Measurements from ENCODE around the gene EIF3I.
A peak's percentile ranks its signal among the peaks of the same experiment; 100 is the strongest.

The EIF3I gene

DNA sequence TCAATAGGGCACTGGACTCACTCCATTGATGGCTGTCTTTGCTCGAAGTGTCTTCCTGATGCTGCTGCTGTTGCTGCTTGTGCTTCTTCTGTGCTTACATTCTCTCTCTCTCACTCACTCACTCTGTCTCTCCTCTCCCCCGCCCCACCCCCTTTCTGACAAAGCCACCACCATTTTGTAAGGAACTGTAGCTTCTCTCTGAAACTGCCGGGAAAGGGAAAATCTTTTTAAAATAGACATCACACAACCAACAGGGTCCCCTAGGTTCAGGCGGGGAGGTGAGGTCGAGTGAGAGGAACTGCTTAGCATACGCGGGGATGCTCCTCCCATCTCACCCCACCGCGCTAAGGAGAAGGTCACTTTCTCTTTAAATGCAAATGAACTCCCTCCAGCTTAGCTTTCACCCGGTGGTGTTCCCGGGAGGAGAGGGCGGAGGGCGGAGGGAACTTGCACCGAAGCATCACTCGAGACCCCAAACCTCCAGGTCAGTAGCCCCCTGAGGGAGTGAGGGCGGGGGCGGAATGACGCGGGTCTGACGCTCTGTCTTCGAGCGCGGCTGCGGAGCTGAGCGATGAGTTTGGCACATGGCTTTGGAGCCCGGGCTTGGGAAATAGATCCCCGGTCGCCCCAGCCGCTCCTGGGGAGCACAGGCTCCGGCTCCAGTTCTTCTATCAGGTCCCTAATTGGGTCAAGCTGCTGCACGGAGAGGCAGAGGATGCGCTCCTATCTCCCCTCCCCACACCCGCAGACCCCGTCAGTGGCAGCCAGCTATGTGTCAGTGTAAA is 21.8 kb upstream of the EIF3I start, which contains the start of gene CCDC28B:
CCDC28B (plus strand) TSS at position 370 of the 785 bp plus-strand sequence. CDS start 1,341 bp downstream, outside the sequence.
- H3K27me3 ChIP-seq (ENCODE audit: control insufficient read depth, insufficient read depth, low read length): no peaks in the 10 kb centered on the region
- H3K27ac ChIP-seq (ENCODE audit: low read depth, low read length): peak within 1 kb of the TSS; percentile 91
- peak within 1 kb of the TSS; percentile 74 for H3K4me3 ChIP-seq (ENCODE audit: low read length)
- peaks cover 21% of the 10 kb centered on the region for H3K4me1 ChIP-seq (ENCODE audit: control insufficient read depth, insufficient read depth, low read length)
- H3K36me3 ChIP-seq (ENCODE audit: control insufficient read depth, insufficient read depth, low read length): peaks cover 9% of the 10 kb centered on the region
- peak within 1 kb of the TSS; percentile 53 for H3K9ac ChIP-seq (ENCODE audit: low read length)

DNA sequence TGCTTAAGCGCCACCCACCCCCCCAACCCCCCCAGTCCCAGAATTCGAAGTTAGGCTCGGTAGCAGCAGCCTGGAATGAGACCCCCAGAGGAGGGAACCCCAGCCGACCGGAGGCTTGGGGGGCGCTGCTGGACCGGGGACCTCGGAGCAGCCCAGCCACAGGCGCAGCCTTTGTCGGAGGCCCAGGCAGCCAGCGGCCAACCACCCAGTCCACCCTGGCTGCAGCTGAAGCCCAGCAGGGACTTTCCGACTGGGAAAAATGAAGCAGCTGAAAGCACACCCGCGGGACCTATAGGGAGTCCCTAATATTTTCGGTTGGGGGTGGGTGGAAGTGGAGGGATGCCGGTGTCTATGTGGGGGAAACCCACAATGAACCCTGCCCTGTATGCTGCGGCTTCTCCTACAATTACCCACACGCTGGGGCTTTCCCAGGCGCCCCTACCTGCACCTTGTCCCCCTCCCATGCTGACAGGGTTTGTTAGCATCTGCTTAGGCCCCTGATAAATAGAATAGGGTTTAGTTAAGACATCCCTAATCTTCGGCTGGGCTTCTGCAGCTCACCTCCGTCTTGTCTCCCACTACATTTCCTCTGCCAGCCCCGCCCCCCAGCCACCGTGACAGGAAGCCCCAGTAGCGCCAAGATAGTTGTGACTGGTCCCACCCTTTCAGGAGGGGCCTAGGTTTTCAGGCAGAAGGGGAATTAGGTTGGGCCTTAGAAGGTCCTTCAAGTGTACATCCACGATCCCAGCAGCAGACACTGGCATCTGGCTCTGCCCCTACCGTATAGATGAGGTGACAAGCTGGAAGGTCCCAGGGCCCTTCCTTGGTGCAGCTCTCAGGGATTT is 21.0 kb upstream of the EIF3I start:
- Histone ChIP-seq H3K36me3 (ENCODE audit: control insufficient read depth, insufficient read depth, low read length) (peaks cover 6% of the 10 kb centered on the region), H3K27ac (ENCODE audit: low read depth, low read length) (peak overlapping the region; percentile 91), H3K27me3 (ENCODE audit: control insufficient read depth, insufficient read depth, low read length) (no peaks in the 10 kb centered on the region), H3K9ac (ENCODE audit: low read length) (peak overlapping the region; percentile 10), H3K4me1 (ENCODE audit: control insufficient read depth, insufficient read depth, low read length) (peaks cover 26% of the 10 kb centered on the region), H3K4me3 (ENCODE audit: low read length) (peak overlapping the region; percentile 74)

DNA sequence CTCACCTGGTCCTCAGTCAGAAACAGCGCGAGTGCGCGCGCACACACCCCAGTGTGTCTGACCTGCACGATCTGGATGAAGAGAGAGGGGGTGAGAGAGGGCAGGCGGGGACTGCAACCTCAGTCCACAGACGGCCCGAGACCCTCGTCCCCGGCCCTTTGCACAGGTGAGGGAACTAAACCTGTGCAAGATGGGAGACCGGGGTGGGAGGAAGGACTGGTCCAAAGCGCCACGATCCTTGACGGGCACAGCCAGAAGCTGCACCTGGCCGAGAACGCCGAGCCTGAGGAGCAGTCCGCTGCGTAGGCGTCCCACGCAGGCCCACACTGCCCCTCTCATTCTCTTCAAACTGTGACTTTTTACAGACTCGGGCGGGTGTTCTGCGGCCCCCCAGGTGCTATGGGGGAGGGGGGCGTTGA is 17.3 kb upstream of the EIF3I start:
- Histone ChIP-seq H3K9ac (ENCODE audit: low read length) (peak overlapping the region; percentile 94), H3K4me3 (ENCODE audit: low read length) (peak overlapping the region; percentile 88), H3K36me3 (ENCODE audit: control insufficient read depth, insufficient read depth, low read length) (no peaks in the 10 kb centered on the region), H3K27me3 (ENCODE audit: control insufficient read depth, insufficient read depth, low read length) (no peaks in the 10 kb centered on the region), H3K27ac (ENCODE audit: low read depth, low read length) (no peak overlapping the region), H3K4me1 (ENCODE audit: control insufficient read depth, insufficient read depth, low read length) (peaks cover 21% of the 10 kb centered on the region)

DNA sequence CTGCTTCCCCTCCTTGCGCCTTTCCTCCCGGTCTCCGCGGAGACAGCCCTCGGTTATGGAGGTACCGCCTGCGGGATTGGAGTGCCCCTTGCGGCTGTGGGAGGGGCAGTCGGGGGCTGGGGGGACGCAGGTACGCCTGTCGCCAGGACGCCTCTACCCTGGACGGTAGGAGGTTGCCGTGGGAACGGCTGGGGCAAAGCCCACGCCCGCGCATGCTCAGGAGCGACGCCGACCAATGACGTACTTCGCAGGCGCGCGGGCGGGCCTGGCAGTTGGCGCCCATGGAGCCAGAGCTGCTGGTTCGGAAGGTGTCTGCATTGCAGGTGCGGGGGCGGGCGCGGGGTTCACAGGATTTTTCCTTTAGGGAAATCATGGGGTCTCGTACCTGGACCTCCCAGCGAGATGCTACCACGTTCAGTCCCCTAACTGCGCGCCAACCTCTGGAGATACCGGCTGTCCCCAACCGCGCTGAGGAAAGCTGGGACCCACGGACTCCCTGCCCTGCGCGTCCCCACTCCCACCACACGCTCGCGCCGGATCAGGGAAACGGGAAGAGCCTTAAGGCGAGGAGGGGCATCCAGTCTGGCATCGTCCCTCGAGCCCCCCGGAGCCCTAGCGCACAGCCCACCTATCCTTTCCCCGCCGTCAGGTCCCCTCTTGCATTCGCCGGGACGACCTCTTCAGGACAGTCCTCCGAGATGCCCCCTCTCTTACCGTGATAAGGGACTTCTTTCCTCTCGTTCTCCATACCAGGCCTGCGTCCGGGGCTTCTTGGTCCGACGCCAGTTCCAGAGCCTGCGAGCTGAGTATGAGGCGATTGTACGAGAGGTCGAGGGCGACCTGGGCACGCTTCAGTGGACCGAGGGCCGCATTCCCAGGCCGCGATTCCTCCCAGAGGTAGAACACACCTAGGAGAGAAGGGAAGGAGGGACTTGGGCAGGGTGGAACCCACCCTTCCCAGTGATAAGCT is 16.5 kb upstream of the EIF3I start, which contains the start of gene IQCC:
IQCC (plus strand) TSS at position 271 of the 970 bp plus-strand sequence; CDS start at position 282, 11 bp downstream.
- Histone ChIP-seq H3K4me1 (ENCODE audit: control insufficient read depth, insufficient read depth, low read length) (peaks cover 19% of the 10 kb centered on the region), H3K9ac (ENCODE audit: low read length) (peak within 1 kb of the TSS; percentile 94), H3K27me3 (ENCODE audit: control insufficient read depth, insufficient read depth, low read length) (no peaks in the 10 kb centered on the region), H3K36me3 (ENCODE audit: control insufficient read depth, insufficient read depth, low read length) (no peaks in the 10 kb centered on the region), H3K4me3 (ENCODE audit: low read length) (peak within 1 kb of the TSS; percentile 88), H3K27ac (ENCODE audit: low read depth, low read length) (no peak within 1 kb of the TSS)

DNA sequence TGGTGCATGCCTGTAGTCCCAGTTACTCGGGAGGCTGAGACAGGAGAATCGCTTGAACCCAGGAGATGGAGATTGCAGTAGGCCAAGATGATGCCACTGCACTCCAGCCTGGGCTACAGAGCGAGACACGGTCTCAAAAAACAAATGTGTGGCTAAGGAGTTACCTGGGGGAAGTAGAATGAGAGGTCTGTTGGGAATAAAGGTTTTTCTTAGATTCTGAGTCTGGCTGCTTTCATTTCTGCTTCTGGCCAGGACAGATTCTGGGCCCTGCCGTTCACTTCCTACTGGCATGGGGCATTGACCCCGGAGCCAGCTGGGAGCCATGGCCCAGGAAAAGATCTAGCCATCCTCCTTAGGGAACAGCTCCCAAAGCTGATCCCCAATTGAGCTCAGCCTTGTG is 13.7 kb upstream of the EIF3I start:
- Histone ChIP-seq H3K9ac (ENCODE audit: low read length) (no peak overlapping the region), H3K27ac (ENCODE audit: low read depth, low read length) (no peak overlapping the region), H3K4me3 (ENCODE audit: low read length) (no peak overlapping the region)

DNA sequence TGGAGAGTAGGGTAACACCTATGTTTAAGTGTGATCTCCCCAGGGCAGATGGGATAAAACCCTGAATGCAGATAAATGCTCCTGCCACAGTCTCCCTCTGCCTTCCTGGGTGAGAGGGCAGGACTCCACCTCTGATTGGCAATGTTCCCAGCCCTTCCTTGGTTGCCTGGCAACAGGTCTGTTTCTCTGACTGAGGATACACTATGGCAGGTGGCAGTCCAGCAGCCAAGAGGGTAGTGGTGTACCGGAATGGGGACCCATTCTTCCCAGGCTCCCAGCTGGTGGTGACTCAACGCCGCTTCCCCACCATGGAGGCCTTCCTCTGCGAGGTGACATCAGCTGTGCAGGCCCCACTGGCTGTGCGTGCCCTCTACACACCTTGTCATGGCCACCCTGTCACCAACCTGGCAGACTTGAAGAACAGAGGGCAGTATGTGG is 13.3 kb upstream of the EIF3I start, which contains the start of gene DCDC2B:
DCDC2B (plus strand) TSS at position 199 of the 438 bp plus-strand sequence; CDS start at position 204, 5 bp downstream.
- no peak within 1 kb of the TSS for H3K27ac ChIP-seq (ENCODE audit: low read depth, low read length)
- H3K4me1 ChIP-seq (ENCODE audit: control insufficient read depth, insufficient read depth, low read length): peaks cover 10% of the 10 kb centered on the region
- H3K36me3 ChIP-seq (ENCODE audit: control insufficient read depth, insufficient read depth, low read length): no peaks in the 10 kb centered on the region
- no peak within 1 kb of the TSS for H3K4me3 ChIP-seq (ENCODE audit: low read length)
- no peak within 1 kb of the TSS for H3K9ac ChIP-seq (ENCODE audit: low read length)
- no peaks in the 10 kb centered on the region for H3K27me3 ChIP-seq (ENCODE audit: control insufficient read depth, insufficient read depth, low read length)

More for the DNA sequence above, 13.7 kb upstream of the EIF3I start:
- H3K36me3 ChIP-seq (ENCODE audit: control insufficient read depth, insufficient read depth, low read length): no peaks in the 10 kb centered on the region
- peaks cover 10% of the 10 kb centered on the region for H3K4me1 ChIP-seq (ENCODE audit: control insufficient read depth, insufficient read depth, low read length)
- no peaks in the 10 kb centered on the region for H3K27me3 ChIP-seq (ENCODE audit: control insufficient read depth, insufficient read depth, low read length)

DNA sequence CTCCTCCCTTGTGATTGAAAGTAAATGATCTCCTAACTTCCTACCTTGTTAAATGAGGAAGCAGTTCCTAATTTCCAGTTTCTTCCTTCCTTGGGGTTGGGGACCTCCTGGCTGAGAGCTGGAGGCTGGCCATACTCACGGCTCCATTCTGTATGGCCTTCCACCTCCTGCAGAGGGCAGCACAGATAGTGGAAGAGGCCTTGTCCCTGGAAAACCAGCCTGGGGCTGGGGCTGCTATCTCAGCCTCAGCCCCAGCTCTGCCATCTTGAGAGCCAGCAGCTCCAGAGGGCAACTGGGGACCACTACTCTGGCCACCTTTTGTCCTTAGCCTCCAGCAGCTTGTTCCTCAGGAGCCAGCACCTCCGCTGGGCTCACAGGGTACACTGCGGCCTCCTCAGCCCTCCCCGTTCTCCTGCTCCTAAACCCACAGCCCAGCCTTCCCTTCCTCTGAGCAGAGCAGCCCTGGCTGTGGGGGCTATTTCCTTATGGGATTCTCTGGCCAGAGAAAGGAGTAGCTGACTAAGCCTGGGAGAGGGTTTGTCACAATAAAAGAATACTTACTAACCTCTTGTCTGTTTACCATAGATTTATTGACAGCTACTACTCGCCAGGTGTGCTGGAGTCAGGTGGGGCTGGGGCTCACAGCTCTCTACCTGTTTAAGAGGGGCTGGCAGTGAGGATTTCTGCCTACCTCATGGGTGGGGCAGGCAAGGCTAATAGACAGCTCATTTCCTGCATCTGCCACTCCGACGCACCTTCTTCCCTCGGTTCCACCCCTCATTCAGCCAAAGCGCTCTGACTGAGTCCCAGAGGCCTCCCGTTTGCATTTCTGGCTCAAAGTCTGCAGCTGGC is 6.4 kb upstream of the EIF3I start:
- Histone ChIP-seq H3K27ac (ENCODE audit: low read depth, low read length) (no peak overlapping the region), H3K4me1 (ENCODE audit: control insufficient read depth, insufficient read depth, low read length) (peaks cover 2% of the 10 kb centered on the region), H3K27me3 (ENCODE audit: control insufficient read depth, insufficient read depth, low read length) (no peaks in the 10 kb centered on the region), H3K4me3 (ENCODE audit: low read length) (no peak overlapping the region), H3K9ac (ENCODE audit: low read length) (no peak overlapping the region), H3K36me3 (ENCODE audit: control insufficient read depth, insufficient read depth, low read length) (peaks cover 20% of the 10 kb centered on the region)

DNA sequence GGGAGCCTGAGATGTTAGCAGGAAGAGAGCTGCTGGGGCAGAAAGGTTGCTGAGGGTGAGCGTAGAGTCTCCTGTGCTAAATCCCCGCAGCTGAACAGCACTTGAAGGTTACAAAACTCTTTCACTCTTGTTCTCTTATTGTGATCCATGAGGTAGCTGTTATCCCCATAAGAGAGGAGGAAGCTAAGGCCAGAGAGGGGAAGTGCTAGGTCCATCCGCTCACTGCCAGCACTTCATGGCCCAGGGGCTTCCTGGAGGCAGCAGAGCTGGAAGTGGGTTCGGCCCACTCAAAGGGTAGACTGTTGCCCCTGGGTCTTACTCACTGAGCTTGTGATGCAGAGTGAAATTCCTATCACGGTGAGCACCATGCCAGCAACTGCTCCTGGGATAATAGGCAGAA is 5.6 kb upstream of the EIF3I start:
- Histone ChIP-seq H3K36me3 (ENCODE audit: control insufficient read depth, insufficient read depth, low read length) (peaks cover 20% of the 10 kb centered on the region), H3K27me3 (ENCODE audit: control insufficient read depth, insufficient read depth, low read length) (no peaks in the 10 kb centered on the region), H3K4me3 (ENCODE audit: low read length) (no peak overlapping the region), H3K9ac (ENCODE audit: low read length) (no peak overlapping the region), H3K27ac (ENCODE audit: low read depth, low read length) (no peak overlapping the region), H3K4me1 (ENCODE audit: control insufficient read depth, insufficient read depth, low read length) (peaks cover 7% of the 10 kb centered on the region)

DNA sequence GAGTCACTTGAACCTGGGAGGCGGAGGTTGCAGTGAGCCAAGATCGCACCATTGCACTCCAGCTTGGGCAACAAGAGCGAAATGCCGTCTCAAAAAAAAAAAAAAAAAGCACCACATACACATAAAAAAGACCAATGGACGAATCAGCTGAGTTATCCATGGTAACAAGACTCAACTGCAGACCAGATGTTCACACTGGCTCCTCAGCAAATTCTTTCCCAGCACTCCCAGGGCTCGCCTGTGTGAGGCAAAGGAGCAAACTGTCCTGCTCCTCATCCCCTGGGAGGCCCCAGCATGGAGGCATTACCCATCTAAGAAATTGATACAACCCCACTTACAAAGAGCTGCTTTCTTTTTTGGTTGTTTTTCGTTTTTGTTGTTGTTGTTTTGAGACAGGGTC is 3.2 kb upstream of the EIF3I start:
- Histone ChIP-seq H3K4me3 (ENCODE audit: low read length) (no peak overlapping the region), H3K4me1 (ENCODE audit: control insufficient read depth, insufficient read depth, low read length) (peaks cover 12% of the 10 kb centered on the region), H3K27me3 (ENCODE audit: control insufficient read depth, insufficient read depth, low read length) (no peaks in the 10 kb centered on the region), H3K27ac (ENCODE audit: low read depth, low read length) (no peak overlapping the region), H3K36me3 (ENCODE audit: control insufficient read depth, insufficient read depth, low read length) (peaks cover 20% of the 10 kb centered on the region), H3K9ac (ENCODE audit: low read length) (no peak overlapping the region)

DNA sequence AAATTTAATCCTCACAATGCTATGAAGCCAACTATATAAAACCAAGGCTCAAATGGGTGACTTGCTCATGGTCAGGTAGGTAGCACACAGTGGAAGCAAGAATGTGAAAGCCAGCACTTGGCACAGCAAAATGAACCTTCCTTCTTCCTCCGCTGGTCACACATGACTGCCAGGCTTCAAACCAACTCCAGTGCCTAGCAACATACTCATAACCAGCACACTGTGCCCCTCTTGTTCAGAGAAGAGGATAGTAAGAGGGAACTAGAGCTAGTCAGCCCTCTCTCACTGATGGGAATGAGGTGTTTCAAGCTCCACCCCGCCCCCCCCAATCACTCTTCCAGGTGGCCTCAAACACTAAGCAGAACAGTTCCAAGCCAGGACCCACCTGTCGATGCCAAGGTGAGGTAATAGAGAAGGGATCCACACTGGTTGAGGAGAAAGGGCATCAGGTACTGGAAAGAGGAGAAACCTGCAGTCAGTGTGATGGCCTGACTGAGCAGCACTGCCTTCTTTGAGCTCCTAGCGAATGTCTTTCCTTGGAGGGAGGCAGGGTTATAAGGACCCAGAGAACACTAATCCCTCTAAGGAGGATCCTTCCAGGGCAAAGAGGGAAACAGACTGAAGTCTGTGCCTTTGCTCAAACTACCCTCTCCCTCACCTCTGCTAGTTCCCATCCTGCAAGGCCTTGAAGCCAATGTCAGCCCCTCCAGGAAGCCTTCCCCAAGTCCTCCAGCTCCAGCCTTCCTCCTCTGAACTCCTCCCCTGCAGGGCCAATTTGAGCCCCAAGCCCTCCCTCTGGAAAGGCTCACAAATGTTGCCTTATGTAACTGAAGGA is 1.2 kb upstream of the EIF3I start:
- H3K4me3 ChIP-seq (ENCODE audit: low read length): peak overlapping the region; percentile 97
- no peak overlapping the region for H3K9ac ChIP-seq (ENCODE audit: low read length)
- no peaks in the 10 kb centered on the region for H3K27me3 ChIP-seq (ENCODE audit: control insufficient read depth, insufficient read depth, low read length)
- peaks cover 12% of the 10 kb centered on the region for H3K4me1 ChIP-seq (ENCODE audit: control insufficient read depth, insufficient read depth, low read length)
- H3K36me3 ChIP-seq (ENCODE audit: control insufficient read depth, insufficient read depth, low read length): peaks cover 9% of the 10 kb centered on the region
- no peak overlapping the region for H3K27ac ChIP-seq (ENCODE audit: low read depth, low read length)
